Karpas-422 (cell line): ENCODE measurements around the gene ZC3HAV1. TPM values are rescaled to one million over a fixed set of nuclear protein-coding genes. Genes with fewer than 3 reads are reported as not detected.
"Not testable (repeated sequence)": the region's sequence is repeated elsewhere in the genome, so short reads cannot be mapped to it uniquely, and the experiment has no call there.

ENCODE experiments used
- DNase-seq: peaks from one replicate; pipeline ENCODE4 v3.0.0-alpha.2; 2015
- H2AFZ ChIP-seq: fragments of 200-600 bp; sonication (generic); 2 replicates; pipeline ENCODE4 v1.6.1; 2014; ENCODE audit warnings: antibody characterized with exemption, low read length, mixed read lengths
- H3K27ac ChIP-seq: fragments of 200-600 bp; sonication (generic); 2 replicates; pipeline ENCODE4 v1.5.1; 2014; ENCODE audit warnings: mild to moderate bottlenecking, low read length, moderate library complexity
- H3K27me3 ChIP-seq: fragments of 200-600 bp; sonication (generic); 2 replicates; pipeline ENCODE4 v1.6.1; 2014; ENCODE audit warnings: low read length, mixed read lengths
- H3K36me3 ChIP-seq: fragments of 200-600 bp; sonication (generic); 2 replicates; pipeline ENCODE4 v1.6.1; 2014; ENCODE audit warnings: low read length, mixed read lengths; ENCODE audit not compliant: insufficient read depth
- H3K4me1 ChIP-seq: fragments of 200-600 bp; sonication (generic); 2 replicates; pipeline ENCODE4 v1.6.1; 2014; ENCODE audit warnings: mild to moderate bottlenecking, low read length, mixed read lengths
- H3K4me2 ChIP-seq: fragments of 200-600 bp; sonication (generic); 2 replicates; pipeline ENCODE4 v1.6.1; 2014; ENCODE audit warnings: low read length, low read depth, mild to moderate bottlenecking; ENCODE audit not compliant: poor library complexity, severe bottlenecking
- H3K4me3 ChIP-seq: fragments of 200-600 bp; sonication (generic); 2 replicates; pipeline ENCODE4 v1.5.1; 2014; ENCODE audit warnings: mild to moderate bottlenecking, antibody characterized with exemption, low read length, mixed read lengths
- H3K79me2 ChIP-seq: fragments of 200-600 bp; sonication (generic); 2 replicates; pipeline ENCODE4 v1.6.1; 2014; ENCODE audit warnings: mild to moderate bottlenecking, low read length, mixed read lengths
- H3K9ac ChIP-seq: fragments of 200-600 bp; sonication (generic); 2 replicates; pipeline ENCODE4 v1.6.0; 2014; ENCODE audit warnings: low read length
- H3K9me2 ChIP-seq: fragments of 200-600 bp; sonication (generic), shearing (Covaris generic); replicated peaks from 2 replicates; pipeline ENCODE4 v1.6.0; 2014; ENCODE audit warnings: mild to moderate bottlenecking, low read length, moderate library complexity; ENCODE audit not compliant: insufficient read depth
- H3K9me3 ChIP-seq: fragments of 300-700, 200-600 bp; sonication (generic); 2 replicates; pipeline ENCODE4 v1.6.1; 2014; ENCODE audit warnings: low read length, mixed read lengths
- H4K20me1 ChIP-seq: fragments of 200-600 bp; sonication (generic); 2 replicates; pipeline ENCODE4 v1.6.1; 2014; ENCODE audit warnings: mild to moderate bottlenecking, antibody characterized with exemption, low read length, low read depth; ENCODE audit not compliant: insufficient read depth
- total RNA-seq: library from RNA; depleted of rRNA; stranded (reverse); fragments of >200 nt; shearing (Covaris generic); gene quantifications from 2 replicates; pipeline ENCODE4 v1.2.3, GENCODE V29; 2014; ENCODE audit warnings: low replicate concordance

The ZC3HAV1 gene
- total RNA-seq, 1 experiment from 2014 or later = 49.2 TPM

- not testable (repeated sequence) for H3K4me3 ChIP-seq, DNase-seq, H3K27me3 ChIP-seq, H3K9me3 ChIP-seq, H3K9ac ChIP-seq, H4K20me1 ChIP-seq, H3K9me2 ChIP-seq, H2AFZ ChIP-seq, H3K4me2 ChIP-seq, H3K27ac ChIP-seq
- H3K36me3 ChIP-seq = peaks cover 30% of the 10 kb centered on the region
- H3K4me1 ChIP-seq = peaks cover 17% of the 10 kb centered on the region
- peaks cover 81% of the 10 kb centered on the region for H3K79me2 ChIP-seq
Measured at GRCh38 chr7:139101637-139102158, 7.8 kb downstream of the ZC3HAV1 start.

GRCh38 chr7:139099172-139099947 is 10.2 kb downstream of the ZC3HAV1 start:
- peaks cover 31% of the 10 kb centered on the region for H3K36me3 ChIP-seq
- H3K27ac ChIP-seq = no peak overlapping the region
- no peak for DNase-seq
- no peak overlapping the region for H3K9ac ChIP-seq
- no peak overlapping the region for H2AFZ ChIP-seq
- no peaks in the 10 kb centered on the region for H3K4me1 ChIP-seq
- H3K9me2 ChIP-seq = no peaks in the 10 kb centered on the region
- H3K79me2 ChIP-seq = peaks cover 81% of the 10 kb centered on the region
- no peak overlapping the region for H3K4me2 ChIP-seq
- no peak overlapping the region for H3K4me3 ChIP-seq
- no peaks in the 10 kb centered on the region for H3K27me3 ChIP-seq
- no peaks in the 10 kb centered on the region for H3K9me3 ChIP-seq
- no peaks in the 10 kb centered on the region; the same call in 1 of the 2 replicates for H4K20me1 ChIP-seq

- Histone ChIP-seq H3K4me3 (no peak overlapping the region), H2AFZ (no peak overlapping the region), H3K4me1 (no peaks in the 10 kb centered on the region), H3K9ac (no peak overlapping the region), H3K4me2 (no peak overlapping the region), H3K27ac (no peak overlapping the region), H4K20me1 (no peaks in the 10 kb centered on the region; the same call in 1 of the 2 replicates), H3K36me3 (peaks cover 27% of the 10 kb centered on the region; the same call in 1 of the 2 replicates), H3K9me3 (no peaks in the 10 kb centered on the region), H3K79me2 (peaks cover 92% of the 10 kb centered on the region), H3K9me2 (no peaks in the 10 kb centered on the region), H3K27me3 (no peaks in the 10 kb centered on the region)
- DNase-seq = no peak
Measured at GRCh38 chr7:139095194-139095659, 14.3 kb downstream of the ZC3HAV1 start.

DNA sequence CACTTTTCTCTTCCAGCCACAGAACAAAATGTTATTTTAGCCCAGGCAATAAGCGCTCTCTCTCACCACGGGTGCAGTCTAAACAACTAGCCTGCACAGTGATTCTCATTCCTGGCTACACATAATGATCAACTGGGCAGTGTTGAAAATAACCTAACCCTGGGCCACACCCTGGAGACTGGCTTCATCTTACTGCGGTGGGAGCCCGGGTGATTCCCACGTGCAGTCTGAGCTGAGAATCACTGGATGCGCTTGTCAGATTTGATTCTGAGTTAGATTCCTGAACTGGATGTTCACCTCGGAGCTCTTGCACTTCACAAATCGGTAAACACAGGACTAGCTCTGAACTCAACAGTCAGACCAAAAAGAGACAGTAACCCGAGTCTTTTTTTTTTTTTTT is 14.9 kb downstream of the ZC3HAV1 start:
- H3K27me3 ChIP-seq = no peaks in the 10 kb centered on the region
- H3K27ac ChIP-seq = no peak overlapping the region
- no peaks in the 10 kb centered on the region for H3K9me2 ChIP-seq
- H3K4me1 ChIP-seq = no peaks in the 10 kb centered on the region
- no peak overlapping the region for H2AFZ ChIP-seq
- H3K4me3 ChIP-seq = no peak overlapping the region
- no peak for DNase-seq
- no peaks in the 10 kb centered on the region for H3K9me3 ChIP-seq
- H4K20me1 ChIP-seq = no peaks in the 10 kb centered on the region; the same call in 1 of the 2 replicates
- no peak overlapping the region for H3K9ac ChIP-seq
- no peak overlapping the region for H3K4me2 ChIP-seq
- H3K79me2 ChIP-seq = peaks cover 89% of the 10 kb centered on the region
- peaks cover 27% of the 10 kb centered on the region; the same call in 1 of the 2 replicates for H3K36me3 ChIP-seq

DNA sequence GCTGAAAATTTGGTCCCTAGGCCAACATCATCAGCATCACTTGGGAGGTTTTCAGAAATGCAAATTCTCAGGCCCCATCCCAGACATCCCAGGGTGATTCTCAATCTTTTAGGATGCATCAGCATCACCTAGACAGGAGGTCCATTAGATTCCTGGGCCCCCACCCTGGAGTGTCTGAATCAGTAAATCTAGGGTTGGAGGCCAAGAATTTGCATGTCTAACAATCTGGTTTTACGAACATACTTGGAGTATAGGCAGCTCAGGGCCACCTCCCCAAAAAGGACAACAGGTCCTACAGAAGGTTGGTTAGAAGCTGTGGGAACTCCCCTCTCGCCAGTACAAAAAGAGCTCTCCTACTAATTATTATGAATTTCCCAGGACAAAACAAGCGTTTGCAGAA is 15.5 kb downstream of the ZC3HAV1 start:
- peaks cover 89% of the 10 kb centered on the region for H3K79me2 ChIP-seq
- DNase-seq = no peak
- H3K27ac ChIP-seq = no peak overlapping the region
- peaks cover 28% of the 10 kb centered on the region for H3K36me3 ChIP-seq
- no peak overlapping the region for H3K9ac ChIP-seq
- H2AFZ ChIP-seq = no peak overlapping the region
- no peaks in the 10 kb centered on the region; the same call in 1 of the 2 replicates for H4K20me1 ChIP-seq
- H3K4me3 ChIP-seq = no peak overlapping the region
- H3K4me2 ChIP-seq = no peak overlapping the region
- H3K27me3 ChIP-seq = no peaks in the 10 kb centered on the region
- H3K9me3 ChIP-seq = no peaks in the 10 kb centered on the region
- H3K9me2 ChIP-seq = no peaks in the 10 kb centered on the region
- H3K4me1 ChIP-seq = no peaks in the 10 kb centered on the region

DNA sequence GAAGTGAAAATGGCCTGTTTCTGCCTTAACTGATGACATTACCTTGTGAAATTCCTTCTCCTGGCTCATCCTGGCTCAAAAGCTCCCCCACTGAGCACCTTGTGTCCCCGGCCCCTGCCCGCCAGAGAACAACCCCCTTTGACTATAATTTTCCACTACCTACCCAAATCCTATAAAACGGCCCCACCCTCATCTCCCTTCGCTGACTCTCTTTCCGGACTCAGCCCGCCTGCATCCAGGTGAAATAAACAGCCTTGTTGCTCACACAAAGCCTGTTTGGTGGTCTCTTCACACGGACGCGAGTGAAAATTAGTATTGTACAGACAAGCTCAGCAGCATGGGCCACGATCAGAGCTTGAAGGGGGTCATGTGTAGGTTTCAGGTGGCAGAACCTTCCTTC is 16.0 kb downstream of the ZC3HAV1 start:
- not testable (repeated sequence) for H3K27me3 ChIP-seq, H3K4me2 ChIP-seq, H3K27ac ChIP-seq, H3K4me1 ChIP-seq, H3K9ac ChIP-seq, DNase-seq, H2AFZ ChIP-seq, H3K9me3 ChIP-seq, H3K9me2 ChIP-seq, H4K20me1 ChIP-seq, H3K4me3 ChIP-seq
- peaks cover 87% of the 10 kb centered on the region for H3K79me2 ChIP-seq
- H3K36me3 ChIP-seq = peaks cover 27% of the 10 kb centered on the region

- H3K79me2 ChIP-seq = peaks cover 87% of the 10 kb centered on the region
- H3K9me2 ChIP-seq = no peaks in the 10 kb centered on the region
- no peaks in the 10 kb centered on the region for H3K27me3 ChIP-seq
- no peaks in the 10 kb centered on the region for H3K9me3 ChIP-seq
- H2AFZ ChIP-seq = no peak overlapping the region
- H4K20me1 ChIP-seq = no peaks in the 10 kb centered on the region; the same call in 1 of the 2 replicates
- no peak overlapping the region for H3K4me2 ChIP-seq
- H3K4me3 ChIP-seq = no peak overlapping the region
- H3K4me1 ChIP-seq = no peaks in the 10 kb centered on the region
- no peak overlapping the region for H3K9ac ChIP-seq
- peaks cover 36% of the 10 kb centered on the region for H3K36me3 ChIP-seq
- no peak overlapping the region for H3K27ac ChIP-seq
- no peak for DNase-seq
Measured at GRCh38 chr7:139092090-139092796, 17.3 kb downstream of the ZC3HAV1 start.

DNA sequence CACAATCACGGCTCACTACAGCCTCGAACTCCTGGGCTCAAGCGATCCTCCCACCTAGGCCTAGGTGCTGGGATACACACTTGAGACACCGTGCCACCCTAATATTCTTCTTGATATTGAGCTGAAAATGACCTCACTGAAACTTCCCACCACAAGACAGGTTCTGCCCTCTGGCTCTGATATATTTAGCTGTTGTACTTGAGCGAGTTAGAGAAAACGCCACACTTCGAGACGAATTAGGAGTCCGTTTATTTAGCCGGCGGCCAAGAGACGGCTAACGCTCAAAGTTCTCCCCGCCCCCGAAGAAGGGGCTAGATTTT is 17.9 kb downstream of the ZC3HAV1 start:
- H3K9ac ChIP-seq = no peak overlapping the region
- H3K27me3 ChIP-seq = no peaks in the 10 kb centered on the region
- H4K20me1 ChIP-seq = no peaks in the 10 kb centered on the region; the same call in 1 of the 2 replicates
- DNase-seq = no peak
- H3K79me2 ChIP-seq = peaks cover 90% of the 10 kb centered on the region
- no peak overlapping the region for H2AFZ ChIP-seq
- no peak overlapping the region for H3K4me3 ChIP-seq
- H3K9me2 ChIP-seq = no peaks in the 10 kb centered on the region
- no peak overlapping the region for H3K4me2 ChIP-seq
- H3K27ac ChIP-seq = no peak overlapping the region
- no peaks in the 10 kb centered on the region for H3K4me1 ChIP-seq
- peaks cover 42% of the 10 kb centered on the region for H3K36me3 ChIP-seq
- H3K9me3 ChIP-seq = no peaks in the 10 kb centered on the region
